Fibroblast of the aortic adventitia (primary cell): ENCODE measurements around the gene KIF25. TPM values are rescaled to one million over a fixed set of nuclear protein-coding genes. Genes with fewer than 3 reads are reported as not detected.

ENCODE experiments used
- DNase-seq: peaks from one replicate; pipeline ENCODE4 v3.0.0-alpha.2; 2010; ENCODE audit warnings: low read depth
- H3K4me3 ChIP-seq: 2 replicates; pipeline ENCODE4 v1.5.1; 2011; ENCODE audit warnings: low read depth, mild to moderate bottlenecking, control low read depth, low read length, moderate library complexity
- total RNA-seq: library from RNA; depleted of rRNA; stranded (reverse); fragments of >200 nt; gene quantifications from 2 replicates; pipeline ENCODE4 v1.2.3, GENCODE V29; 2012; ENCODE audit warnings: low replicate concordance
- TF ChIP-seq, protein P1 (sequence below): IDR thresholded peaks from 2 replicates; pipeline ENCODE4 v1.5.1; 2011; ENCODE audit warnings: mild to moderate bottlenecking, low read length, control low read depth, inconsistent platforms; ENCODE audit not compliant: insufficient read depth

Gene KIF25
- total RNA-seq, 1 donor = not detected

DNA sequence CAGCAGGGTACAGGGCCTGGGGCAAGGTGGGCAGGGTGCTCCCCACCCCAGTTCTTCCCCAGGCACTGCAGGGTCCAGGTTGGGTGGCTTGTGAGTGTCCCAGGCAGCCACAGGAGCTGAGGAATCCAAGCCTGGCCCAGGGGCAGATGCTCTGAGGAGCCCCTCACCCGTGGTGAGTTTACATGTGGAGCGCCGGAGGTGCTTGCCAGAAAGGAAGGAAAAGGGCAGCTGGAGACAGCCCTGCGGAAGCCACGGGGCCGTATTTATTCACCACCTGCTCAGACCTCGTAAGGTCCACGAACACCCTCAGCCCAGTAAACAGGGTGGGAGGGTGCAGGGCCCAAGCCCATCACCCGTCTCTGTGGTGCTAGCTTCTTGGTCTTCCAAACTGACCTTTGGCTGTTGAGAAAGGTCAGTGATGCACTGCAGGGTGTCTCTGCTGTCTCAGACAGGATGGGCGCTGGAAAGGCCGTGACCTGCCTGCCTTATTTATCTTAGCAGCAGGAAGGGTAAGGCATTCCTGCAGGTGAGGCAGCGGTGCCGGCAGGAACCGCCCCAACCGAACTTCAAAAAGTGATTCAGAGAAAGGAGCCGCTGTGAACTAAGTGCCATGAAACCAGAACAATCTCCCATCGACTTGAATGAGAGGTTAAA is 85.5 kb downstream of the KIF25 start:
- H3K4me3 ChIP-seq = no peak overlapping the region
- no peak for DNase-seq
- TF ChIP-seq, protein P1, sequence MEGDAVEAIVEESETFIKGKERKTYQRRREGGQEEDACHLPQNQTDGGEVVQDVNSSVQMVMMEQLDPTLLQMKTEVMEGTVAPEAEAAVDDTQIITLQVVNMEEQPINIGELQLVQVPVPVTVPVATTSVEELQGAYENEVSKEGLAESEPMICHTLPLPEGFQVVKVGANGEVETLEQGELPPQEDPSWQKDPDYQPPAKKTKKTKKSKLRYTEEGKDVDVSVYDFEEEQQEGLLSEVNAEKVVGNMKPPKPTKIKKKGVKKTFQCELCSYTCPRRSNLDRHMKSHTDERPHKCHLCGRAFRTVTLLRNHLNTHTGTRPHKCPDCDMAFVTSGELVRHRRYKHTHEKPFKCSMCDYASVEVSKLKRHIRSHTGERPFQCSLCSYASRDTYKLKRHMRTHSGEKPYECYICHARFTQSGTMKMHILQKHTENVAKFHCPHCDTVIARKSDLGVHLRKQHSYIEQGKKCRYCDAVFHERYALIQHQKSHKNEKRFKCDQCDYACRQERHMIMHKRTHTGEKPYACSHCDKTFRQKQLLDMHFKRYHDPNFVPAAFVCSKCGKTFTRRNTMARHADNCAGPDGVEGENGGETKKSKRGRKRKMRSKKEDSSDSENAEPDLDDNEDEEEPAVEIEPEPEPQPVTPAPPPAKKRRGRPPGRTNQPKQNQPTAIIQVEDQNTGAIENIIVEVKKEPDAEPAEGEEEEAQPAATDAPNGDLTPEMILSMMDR = no peak

DNA sequence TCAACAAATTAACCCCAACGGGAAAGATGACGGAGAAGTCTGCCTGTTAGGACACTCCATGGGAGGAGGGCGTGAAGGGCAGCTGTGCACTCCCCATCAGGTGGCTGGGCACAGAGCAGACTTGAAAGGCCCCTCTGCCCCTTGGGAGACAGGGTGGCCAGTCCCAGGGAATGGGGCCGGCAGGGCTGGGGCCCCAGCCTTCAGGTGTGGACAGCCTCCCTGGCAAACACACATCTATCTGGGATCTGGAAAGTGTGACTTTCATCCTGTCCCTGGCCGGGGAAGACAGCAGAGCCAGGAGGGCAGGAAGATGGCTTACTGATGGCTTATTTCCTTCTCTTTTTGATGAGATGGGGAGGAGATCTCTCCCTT is 86.0 kb downstream of the KIF25 start:
- no peak overlapping the region for H3K4me3 ChIP-seq
- no peak for DNase-seq
- TF ChIP-seq, protein P1 = no peak

DNA sequence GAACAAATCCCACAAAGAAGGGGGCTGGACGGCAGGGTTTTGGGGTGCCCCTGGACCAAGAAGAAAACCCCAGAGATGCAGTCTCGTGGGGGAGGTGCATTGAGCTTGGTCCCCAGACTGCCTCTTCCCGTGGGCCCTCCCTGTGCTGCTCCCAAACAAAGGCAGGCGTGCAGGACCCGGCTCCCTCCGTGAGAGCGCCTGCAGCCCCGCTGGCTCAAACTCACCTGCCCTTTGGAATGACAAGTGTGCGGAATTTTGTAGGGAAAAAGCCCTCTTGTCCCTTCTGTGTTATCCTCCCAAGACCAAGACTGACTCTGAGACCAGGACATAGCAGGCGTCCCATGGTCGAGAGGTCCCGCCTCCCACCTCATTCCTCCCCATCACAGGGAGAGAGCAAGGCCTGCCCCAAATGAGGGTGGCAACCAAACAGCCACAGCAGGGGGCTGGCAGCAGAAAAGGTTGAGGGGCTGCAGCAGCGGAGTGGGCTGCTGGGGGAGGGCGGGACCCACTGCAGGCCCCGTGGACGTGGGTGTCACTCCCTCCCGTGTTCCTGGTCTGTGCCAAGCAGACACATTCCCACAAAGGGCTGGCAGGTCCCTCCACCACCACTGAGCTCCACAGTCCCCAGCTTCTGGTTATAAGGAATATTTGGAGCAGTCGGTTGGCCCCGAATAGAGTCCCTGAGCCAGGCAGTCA is 87.1 kb downstream of the KIF25 start:
- DNase-seq = no peak
- no peak overlapping the region for H3K4me3 ChIP-seq
- TF ChIP-seq, protein P1 = no peak

DNA sequence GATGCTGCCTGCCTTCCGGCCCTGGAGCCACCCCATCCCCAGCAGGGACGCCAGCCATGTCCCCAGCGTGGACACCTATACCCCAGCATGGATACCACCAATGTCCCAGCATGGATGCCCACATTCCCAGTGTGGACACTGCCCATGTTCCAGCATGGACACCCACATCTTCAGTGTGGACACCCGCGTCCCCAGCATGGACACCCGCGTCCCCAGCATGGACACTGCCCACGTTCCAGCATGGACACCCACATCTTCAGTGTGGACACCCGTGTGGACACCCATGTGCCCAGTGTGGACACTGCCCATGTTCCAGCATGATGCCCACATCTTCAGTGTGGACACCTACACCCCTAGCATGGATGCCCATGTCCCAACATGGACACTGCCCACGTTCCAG is 88.6 kb downstream of the KIF25 start:
- DNase-seq = no peak
- TF ChIP-seq, protein P1 = no peak
- H3K4me3 ChIP-seq = no peak overlapping the region

DNA sequence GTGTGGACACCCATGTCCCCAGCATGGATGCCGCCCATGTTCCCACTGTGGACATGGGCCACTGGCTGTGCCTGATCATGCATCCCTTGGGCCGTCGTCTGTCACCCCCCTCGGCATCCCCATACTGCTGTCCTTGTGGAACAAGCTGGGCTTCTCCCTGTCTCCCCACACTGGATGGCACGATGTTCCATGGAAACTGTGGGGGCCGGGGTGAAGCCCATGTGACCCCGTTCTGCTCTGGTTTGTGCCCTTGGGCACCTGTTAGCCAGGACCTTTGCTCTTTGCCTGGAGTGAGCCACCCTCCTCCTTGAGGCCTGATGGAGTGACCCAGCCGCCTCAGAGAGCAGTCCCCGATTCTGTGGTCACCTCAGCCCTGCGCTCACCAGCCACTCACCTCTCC is 89.1 kb downstream of the KIF25 start:
- H3K4me3 ChIP-seq = no peak overlapping the region
- DNase-seq = no peak
- TF ChIP-seq, protein P1 = no peak

DNA sequence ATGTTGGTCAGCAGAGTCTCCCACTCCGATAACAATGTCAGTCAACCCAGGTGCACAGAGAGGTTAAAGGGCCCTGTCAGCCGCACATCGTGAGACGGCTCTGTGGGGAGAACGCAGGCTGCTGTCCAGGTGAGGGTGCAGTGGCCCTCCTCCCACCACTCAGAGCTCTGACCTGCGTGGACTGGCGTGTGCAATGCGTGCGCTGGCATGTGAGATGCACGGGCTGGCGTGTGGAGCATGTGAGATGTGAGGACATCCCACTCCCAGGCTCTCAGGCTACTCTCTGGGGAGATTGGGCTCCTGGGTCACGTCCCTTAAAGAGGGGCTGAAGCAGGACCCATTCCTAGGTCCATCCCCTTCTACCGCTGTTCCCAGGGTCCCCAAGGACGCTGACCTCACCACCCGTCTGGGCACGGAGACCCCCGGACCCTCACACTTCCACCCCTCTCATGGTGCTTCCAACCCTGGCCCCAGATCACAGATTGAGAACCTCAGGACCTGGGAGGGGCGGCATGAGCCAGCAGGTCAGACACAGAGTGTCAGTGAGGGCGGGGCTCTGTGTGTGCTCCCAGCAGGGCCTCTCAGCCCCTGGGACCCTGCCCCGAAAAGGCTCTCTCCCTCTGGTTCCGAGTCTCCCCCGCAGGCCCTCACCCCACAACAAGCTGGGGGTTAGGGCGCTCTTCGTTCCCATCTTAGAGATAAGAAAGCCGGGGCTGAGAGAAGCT is 90.1 kb downstream of the KIF25 start:
- no peak for DNase-seq
- TF ChIP-seq, protein P1 = no peak
- no peak overlapping the region for H3K4me3 ChIP-seq
